GM19099 (cell line): ENCODE data around the gene PLA1A.

Source experiments
- POLR2A ChIP-seq: IDR thresholded peaks from 3 replicates; pipeline ENCODE4 v1.6.1; 2011; ENCODE audit warnings: low read depth; ENCODE audit not compliant: insufficient read length; ENCODE audit errors: extremely low read depth

The PLA1A gene, protein sequence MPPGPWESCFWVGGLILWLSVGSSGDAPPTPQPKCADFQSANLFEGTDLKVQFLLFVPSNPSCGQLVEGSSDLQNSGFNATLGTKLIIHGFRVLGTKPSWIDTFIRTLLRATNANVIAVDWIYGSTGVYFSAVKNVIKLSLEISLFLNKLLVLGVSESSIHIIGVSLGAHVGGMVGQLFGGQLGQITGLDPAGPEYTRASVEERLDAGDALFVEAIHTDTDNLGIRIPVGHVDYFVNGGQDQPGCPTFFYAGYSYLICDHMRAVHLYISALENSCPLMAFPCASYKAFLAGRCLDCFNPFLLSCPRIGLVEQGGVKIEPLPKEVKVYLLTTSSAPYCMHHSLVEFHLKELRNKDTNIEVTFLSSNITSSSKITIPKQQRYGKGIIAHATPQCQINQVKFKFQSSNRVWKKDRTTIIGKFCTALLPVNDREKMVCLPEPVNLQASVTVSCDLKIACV

DNA sequence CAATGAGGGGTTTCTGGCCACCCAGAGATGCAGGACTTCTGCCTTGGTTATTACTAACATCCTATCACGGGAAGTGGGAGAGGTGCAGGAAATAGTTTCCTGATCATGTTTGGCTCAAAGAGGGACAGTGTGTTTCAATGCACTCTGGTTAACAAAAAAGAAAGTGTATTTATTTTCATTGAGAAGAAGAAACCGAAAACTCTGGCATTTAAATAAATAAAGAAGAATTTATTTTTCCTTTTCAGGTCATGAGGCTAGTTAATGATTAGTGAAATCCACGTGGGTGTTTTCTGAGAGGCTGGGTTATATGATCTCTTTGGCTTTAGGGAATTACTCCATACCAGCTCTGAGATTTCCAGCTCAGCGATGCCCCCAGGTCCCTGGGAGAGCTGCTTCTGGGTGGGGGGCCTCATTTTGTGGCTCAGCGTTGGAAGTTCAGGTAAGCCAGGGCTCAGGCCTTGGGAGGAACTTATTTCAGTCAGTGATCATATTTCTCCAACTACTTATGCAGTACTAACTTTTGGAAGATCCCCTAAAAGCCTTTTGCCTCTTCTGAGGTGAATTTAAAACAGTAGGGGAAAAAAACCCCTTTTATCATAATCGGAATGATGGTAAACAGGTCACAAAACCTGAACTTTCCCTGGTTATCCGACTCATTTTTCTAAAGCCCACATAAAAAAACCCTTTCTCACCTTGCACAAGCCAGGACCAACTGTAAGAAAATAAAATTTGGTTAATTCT lies at the start of gene PLA1A:
TSS of gene PLA1A (plus strand) at position 338 of the 741 bp plus-strand sequence. CDS start at position 367, 29 bp downstream.
- peak; percentile 48 for TF ChIP-seq POLR2A

DNA sequence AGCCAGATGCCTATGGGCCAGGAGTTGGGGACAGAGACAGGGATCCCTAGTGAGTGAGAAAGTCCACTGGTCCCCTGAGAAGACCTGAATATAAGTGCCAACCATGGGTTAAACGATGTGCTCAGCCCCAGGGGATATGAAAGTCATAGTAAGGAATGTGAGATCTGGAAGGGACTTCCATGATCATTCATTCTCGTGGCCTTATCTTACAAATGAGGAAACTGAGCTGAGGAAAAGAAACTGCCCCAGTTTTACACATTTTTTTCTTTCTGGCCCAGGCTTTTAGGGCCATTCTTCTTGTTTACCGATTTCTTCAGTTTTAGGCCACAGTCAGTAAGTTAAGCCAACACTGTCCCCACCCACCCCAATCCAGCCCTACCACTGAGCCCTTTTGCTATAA lies 49.3 kb upstream of the PLA1A start:
- no peak for TF ChIP-seq POLR2A

GRCh38 chr3:119550192-119550910 lies 47.3 kb upstream of the PLA1A start:
- TF ChIP-seq POLR2A, result peak; percentile 41

GRCh38 chr3:119551598-119551997 lies 46.1 kb upstream of the PLA1A start:
- TF ChIP-seq POLR2A, result no peak

GRCh38 chr3:119553823-119554415 lies 43.8 kb upstream of the PLA1A start:
- no peak for TF ChIP-seq POLR2A

GRCh38 chr3:119555309-119555735 lies 42.4 kb upstream of the PLA1A start:
- TF ChIP-seq POLR2A, result peak; percentile 41

DNA sequence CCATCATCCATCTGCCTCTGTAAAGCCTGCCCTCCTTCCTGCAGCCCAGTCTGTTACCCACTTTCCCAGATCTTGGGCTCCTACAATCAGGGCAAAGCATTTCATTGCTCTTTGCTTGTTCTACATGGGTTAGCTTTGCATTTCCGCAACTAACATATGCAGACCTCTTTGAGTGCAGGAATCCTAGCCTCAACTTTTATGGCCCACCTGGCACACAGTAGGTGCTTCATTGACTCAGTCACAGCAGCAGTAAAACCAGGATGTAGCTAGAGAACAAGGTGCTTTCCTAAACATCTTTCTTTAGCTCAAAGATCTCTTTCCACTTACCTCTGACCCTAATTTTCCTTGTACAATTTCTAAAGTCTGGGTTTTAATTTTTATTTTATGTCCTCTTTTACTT lies 41.8 kb upstream of the PLA1A start:
- TF ChIP-seq POLR2A, result no peak

DNA sequence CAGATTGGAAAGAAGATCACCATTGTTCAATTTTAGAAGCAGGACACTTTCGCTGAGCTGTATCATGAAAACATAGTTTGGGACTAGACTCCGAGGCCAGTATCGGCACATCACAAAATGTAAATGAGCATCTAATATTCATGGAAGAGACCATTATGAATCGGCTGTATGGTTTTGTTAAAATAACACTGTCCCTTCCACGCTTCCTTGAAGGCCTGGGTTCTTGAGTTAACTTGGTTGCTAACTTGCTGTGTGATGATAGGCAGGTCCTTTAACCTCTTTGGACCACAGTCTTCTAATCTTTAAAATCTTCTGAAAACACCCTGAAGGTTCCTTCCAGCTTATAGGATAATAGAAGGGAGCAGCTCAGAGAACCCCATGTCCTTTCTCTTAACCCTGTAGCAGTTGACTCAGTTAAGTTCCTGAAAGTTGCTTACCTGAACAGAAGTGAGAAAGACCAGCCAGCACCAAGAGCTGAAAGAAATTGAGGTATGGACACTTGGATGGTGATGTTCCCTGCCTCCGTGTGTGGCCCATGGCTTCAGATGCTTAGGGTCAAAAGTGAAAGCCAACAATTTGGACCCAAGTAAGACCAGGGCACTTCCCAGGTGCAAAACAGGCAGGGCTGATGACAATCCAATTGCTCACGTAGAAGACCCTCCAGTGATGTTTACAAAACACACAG lies 40.4 kb upstream of the PLA1A start:
- TF ChIP-seq POLR2A, result peak; percentile 41

DNA sequence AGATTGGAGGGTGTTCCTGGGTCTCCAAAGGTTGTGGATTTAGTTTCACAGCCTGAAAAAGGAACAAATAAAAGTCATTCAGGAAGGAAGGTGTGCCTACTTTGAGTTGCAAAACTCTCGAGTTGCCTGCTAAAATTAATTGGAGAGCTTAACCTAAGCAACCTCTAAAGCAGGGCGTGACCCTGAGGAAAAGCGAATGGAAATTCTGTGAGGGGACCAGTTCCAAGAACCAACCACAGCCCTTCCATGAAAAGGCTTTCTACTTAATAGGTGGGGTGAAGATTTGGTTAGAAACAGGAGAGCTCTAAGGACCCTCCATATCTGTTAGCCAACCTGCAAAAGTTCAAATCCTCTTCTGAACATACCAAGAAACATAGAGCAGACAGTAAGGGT lies 39.8 kb upstream of the PLA1A start:
- peak; percentile 1 for TF ChIP-seq POLR2A

- no peak for TF ChIP-seq POLR2A
These were observed 38.9 kb upstream of the PLA1A start for GRCh38 chr3:119558626-119559317.

DNA sequence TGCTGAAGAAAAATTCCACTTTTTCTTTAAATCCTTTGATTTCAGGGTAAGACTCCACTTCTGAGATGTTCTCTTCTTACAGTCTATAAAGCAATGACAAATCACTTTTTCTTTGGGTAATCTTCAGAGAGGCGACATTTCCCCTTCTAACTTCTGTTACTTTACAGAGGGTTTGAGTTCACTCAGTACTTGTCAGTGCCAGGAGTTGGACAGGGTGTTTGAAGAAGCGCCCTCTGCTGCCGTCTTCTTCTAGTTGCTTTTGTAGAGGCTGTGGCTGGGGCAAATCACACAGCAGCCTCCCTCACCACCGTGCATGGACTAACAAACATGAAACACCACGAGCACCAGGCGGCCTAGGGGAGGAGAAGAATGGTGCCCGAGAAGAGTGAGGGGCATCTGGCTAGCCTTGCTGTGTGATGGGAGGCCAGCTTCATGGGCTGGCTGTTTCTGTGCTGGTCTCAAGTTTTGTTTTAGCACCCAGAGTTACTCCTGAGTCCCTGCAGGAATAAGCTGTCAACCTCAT lies 38.2 kb upstream of the PLA1A start, which contains the start of gene CD80:
TSS of gene CD80 (minus strand) at position 174 of the 523 bp plus-strand sequence. CDS start 1,886 bp downstream, outside the sequence.
- peak; percentile 56 for TF ChIP-seq POLR2A

- TF ChIP-seq POLR2A, result no peak
These were observed 37.5 kb upstream of the PLA1A start for GRCh38 chr3:119560160-119560559.

- peak; percentile 64 for TF ChIP-seq POLR2A
These were observed 35.3 kb upstream of the PLA1A start for GRCh38 chr3:119562307-119562961.
